GM19455 (cell line): ENCODE data around the gene HNRNPU.

ENCODE experiments used
- ATAC-seq: cut with Tn5 transposase; IDR thresholded peaks from one replicate; pipeline ENCODE4 v1.9.1; 2021; ENCODE audit not compliant: unreplicated experiment

HNRNPU gene

GRCh38 chr1:244802556-244803239 is 61.6 kb downstream of the HNRNPU start:
- ATAC-seq, result no peak

- ATAC-seq, result no peak
Observed at GRCh38 chr1:244802041-244802440, 62.3 kb downstream of the HNRNPU start.

GRCh38 chr1:244801246-244801645 is 63.1 kb downstream of the HNRNPU start:
- ATAC-seq, result peak; percentile 57

- no peak for ATAC-seq
Observed at GRCh38 chr1:244800821-244801220, 63.5 kb downstream of the HNRNPU start.
